ENCODE results near the gene RPS27. TPM values are rescaled to one million over a fixed set of nuclear protein-coding genes. Genes with fewer than 3 reads are reported as not detected.
"Not testable (repeated sequence)": the region's sequence is repeated elsewhere in the genome, so short reads cannot be mapped to it uniquely, and the experiment has no call there.

Gene RPS27
- total and polyA plus RNA-seq, 2 experiments from 2014 or later = 1,371 to 3,355 TPM

DNA sequence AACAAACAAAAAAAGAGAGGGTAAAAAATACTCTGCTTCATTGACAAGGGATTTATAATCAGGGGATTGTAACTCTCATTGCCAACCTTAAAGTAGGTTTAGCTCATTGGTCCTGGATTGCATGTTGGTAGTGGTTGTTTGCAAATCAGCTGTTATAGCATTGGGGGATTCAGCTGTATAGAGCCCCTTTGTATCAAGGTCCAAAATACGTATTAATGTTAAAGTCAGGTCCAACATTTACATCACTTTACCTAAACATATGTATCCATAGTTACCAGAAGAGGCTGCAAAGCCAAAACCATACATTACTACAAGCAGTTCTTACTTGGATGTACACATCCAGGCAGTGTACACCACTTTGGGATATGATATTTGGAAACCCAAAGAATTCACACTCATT, 29.4 kb downstream of the RPS27 start:
- H3K4me2 ChIP-seq = no peak overlapping the region
- Mint-ChIP-seq H3K4me3 (no peak overlapping the region), H3K27ac (no peak overlapping the region), H3K36me3 (ENCODE audit: low read depth) (no peaks in the 10 kb centered on the region), H3K9me3 (no peaks in the 10 kb centered on the region; the same call in 2 of the 3 replicates), H3K27me3 (ENCODE audit: insufficient read depth, low read depth, poor library complexity) (peaks cover 5% of the 10 kb centered on the region), H3K4me1 (no peaks in the 10 kb centered on the region)
- no peak overlapping the region for H3K4me3 ChIP-seq
- no peak for DNase-seq (ENCODE audit: low spot score)
- no peak for ATAC-seq
- H4K20me1 ChIP-seq (replicated peaks; ENCODE audit: insufficient read depth) = no peaks in the 10 kb centered on the region
- no peaks in the 10 kb centered on the region for H3F3A ChIP-seq (replicated peaks; ENCODE audit: low read depth)
- H3K27me3 ChIP-seq (ENCODE audit: insufficient read depth) = no peaks in the 10 kb centered on the region
- H2AFZ ChIP-seq = no peak overlapping the region
- TF ChIP-seq EZH2 (IDR thresholded peaks at IDR 0.05; ENCODE audit: low read depth, unreplicated experiment) (no peak), POLR2AphosphoS5 (IDR thresholded peaks at IDR 0.05; ENCODE audit: low read depth) (no peak), NANOG (IDR thresholded peaks at IDR 0.05; ENCODE audit: borderline replicate concordance) (no peak), ZNF114 (CRISPR knock-in tag; IDR thresholded peaks at IDR 0.05) (no peak), REST (IDR thresholded peaks at IDR 0.05; ENCODE audit: unreplicated experiment) (no peak), JUNB (IDR thresholded peaks at IDR 0.05; ENCODE audit: unreplicated experiment) (no peak), EZH2phosphoT487 (IDR thresholded peaks at IDR 0.05; ENCODE audit: unreplicated experiment) (no peak), STAT1 (IDR thresholded peaks at IDR 0.05; ENCODE audit: unreplicated experiment) (no peak), ZNF331 (CRISPR knock-in tag; IDR thresholded peaks at IDR 0.05; ENCODE audit: low read depth) (no peak)
- TF ChIP-seq, protein P1, sequence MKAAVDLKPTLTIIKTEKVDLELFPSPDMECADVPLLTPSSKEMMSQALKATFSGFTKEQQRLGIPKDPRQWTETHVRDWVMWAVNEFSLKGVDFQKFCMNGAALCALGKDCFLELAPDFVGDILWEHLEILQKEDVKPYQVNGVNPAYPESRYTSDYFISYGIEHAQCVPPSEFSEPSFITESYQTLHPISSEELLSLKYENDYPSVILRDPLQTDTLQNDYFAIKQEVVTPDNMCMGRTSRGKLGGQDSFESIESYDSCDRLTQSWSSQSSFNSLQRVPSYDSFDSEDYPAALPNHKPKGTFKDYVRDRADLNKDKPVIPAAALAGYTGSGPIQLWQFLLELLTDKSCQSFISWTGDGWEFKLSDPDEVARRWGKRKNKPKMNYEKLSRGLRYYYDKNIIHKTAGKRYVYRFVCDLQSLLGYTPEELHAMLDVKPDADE (IDR thresholded peaks at IDR 0.05) = no peak
- no peaks in the 10 kb centered on the region for H3K79me2 ChIP-seq (replicated peaks; ENCODE audit: insufficient read depth)
- H3K4me1 ChIP-seq (ENCODE audit: insufficient read depth) = no peaks in the 10 kb centered on the region
- H3K9me2 ChIP-seq (ENCODE audit: insufficient read depth) = no peaks in the 10 kb centered on the region
- H3K27ac ChIP-seq (ENCODE audit: low read depth) = no peak overlapping the region
- H3K36me3 ChIP-seq (ENCODE audit: insufficient read depth) = no peaks in the 10 kb centered on the region

GRCh38 chr1:154033697-154034096, 43.1 kb downstream of the RPS27 start:
- H3K27ac Mint-ChIP-seq, H3K4me3 Mint-ChIP-seq: not testable (repeated sequence)

More at GRCh38 chr1:154033697-154034096, 43.1 kb downstream of the RPS27 start:
- DNase-seq (ENCODE audit: low spot score); H3K36me3 Mint-ChIP-seq (ENCODE audit: low read depth); H3K9me3 Mint-ChIP-seq; H3K27me3 ChIP-seq (ENCODE audit: insufficient read depth); H3K4me2 ChIP-seq; H3K4me1 ChIP-seq (ENCODE audit: insufficient read depth); H3K9me2 ChIP-seq (ENCODE audit: insufficient read depth); H3F3A ChIP-seq (replicated peaks; ENCODE audit: low read depth); H3K4me3 ChIP-seq; H3K79me2 ChIP-seq (replicated peaks; ENCODE audit: insufficient read depth); ATAC-seq; H3K4me1 Mint-ChIP-seq; H4K20me1 ChIP-seq (replicated peaks; ENCODE audit: insufficient read depth); H2AFZ ChIP-seq; H3K27me3 Mint-ChIP-seq (ENCODE audit: insufficient read depth, low read depth, poor library complexity); H3K27ac ChIP-seq (ENCODE audit: low read depth); H3K36me3 ChIP-seq (ENCODE audit: insufficient read depth): not testable (repeated sequence)

Small RNAs within 50 kb of the gene (microRNA-seq; reads per million reads assigned to microRNA genes)
- not detected for gene MIR6737

Small RNAs within 50 kb of the gene (small RNA-seq; reads per million reads assigned to genes)
- gene MIR6737 (ENCODE audit: low replicate concordance) (0.07 reads per million), gene RNU6-179P (ENCODE audit: low replicate concordance) (not detected)

Other genes with a start within 250 kb of the RPS27 start
- gene SLC27A3, start 215.4 kb upstream of the RPS27 start, total RNA-seq (2014; rRNA removed; shearing (Covaris generic)) = 18.8 and 24.2 TPM in 2 replicates
- 26.3 and 27.1 TPM in 2 replicates for gene SLC27A3, start 215.4 kb upstream of the RPS27 start, polyA plus RNA-seq (2016; fragmentation: Nextera tagmentation; extraction: Ambion mirVana)
- 17.3 and 17.8 TPM in 2 replicates for gene GATAD2B, start 67.8 kb upstream of the RPS27 start, total RNA-seq (2014; rRNA removed; shearing (Covaris generic))
- gene GATAD2B, start 67.8 kb upstream of the RPS27 start, polyA plus RNA-seq (2016; fragmentation: Nextera tagmentation; extraction: Ambion mirVana) = 4.4 and 5.2 TPM in 2 replicates
- gene DENND4B, start 44.0 kb upstream of the RPS27 start, total RNA-seq (2014; rRNA removed; shearing (Covaris generic)) = 33.3 and 57.0 TPM in 2 replicates
- gene DENND4B, start 44.0 kb upstream of the RPS27 start, polyA plus RNA-seq (2016; fragmentation: Nextera tagmentation; extraction: Ambion mirVana) = 24.9 and 29.4 TPM in 2 replicates
- gene CRTC2, start 32.1 kb upstream of the RPS27 start, total RNA-seq (2014; rRNA removed; shearing (Covaris generic)) = 7.4 and 10.6 TPM in 2 replicates
- gene CRTC2, start 32.1 kb upstream of the RPS27 start, polyA plus RNA-seq (2016; fragmentation: Nextera tagmentation; extraction: Ambion mirVana) = 18.3 and 20.7 TPM in 2 replicates
- 218 and 220 TPM in 2 replicates for gene SLC39A1, start 27.2 kb upstream of the RPS27 start, total RNA-seq (2014; rRNA removed; shearing (Covaris generic))
- gene SLC39A1, start 27.2 kb upstream of the RPS27 start, polyA plus RNA-seq (2016; fragmentation: Nextera tagmentation; extraction: Ambion mirVana) = 87.3 and 91.3 TPM in 2 replicates
- 21.3 and 26.8 TPM in 2 replicates for gene CREB3L4, start 22.9 kb upstream of the RPS27 start, total RNA-seq (2014; rRNA removed; shearing (Covaris generic))
- 16.7 and 19.3 TPM in 2 replicates for gene CREB3L4, start 22.9 kb upstream of the RPS27 start, polyA plus RNA-seq (2016; fragmentation: Nextera tagmentation; extraction: Ambion mirVana)
- gene JTB, start 13.1 kb upstream of the RPS27 start, total RNA-seq (2014; rRNA removed; shearing (Covaris generic)) = 179 and 208 TPM in 2 replicates
- gene JTB, start 13.1 kb upstream of the RPS27 start, polyA plus RNA-seq (2016; fragmentation: Nextera tagmentation; extraction: Ambion mirVana) = 139 and 140 TPM in 2 replicates
- 38.0 and 38.6 TPM in 2 replicates for gene RAB13, start 4.4 kb upstream of the RPS27 start, total RNA-seq (2014; rRNA removed; shearing (Covaris generic))
- gene RAB13, start 4.4 kb upstream of the RPS27 start, polyA plus RNA-seq (2016; fragmentation: Nextera tagmentation; extraction: Ambion mirVana) = 171 and 177 TPM in 2 replicates
- not detected in 2 replicates for gene NUP210L, start 164.3 kb downstream of the RPS27 start, total RNA-seq (2014; rRNA removed; shearing (Covaris generic))
- gene NUP210L, start 164.3 kb downstream of the RPS27 start, polyA plus RNA-seq (2016; fragmentation: Nextera tagmentation; extraction: Ambion mirVana) = 0.10 and 0.19 TPM in 2 replicates
- 685 and 747 TPM in 2 replicates for gene TPM3, start 201.3 kb downstream of the RPS27 start, total RNA-seq (2014; rRNA removed; shearing (Covaris generic))
- gene TPM3, start 201.3 kb downstream of the RPS27 start, polyA plus RNA-seq (2016; fragmentation: Nextera tagmentation; extraction: Ambion mirVana) = 502 and 544 TPM in 2 replicates
- gene CFAP141, start 215.6 kb downstream of the RPS27 start, total RNA-seq (2014; rRNA removed; shearing (Covaris generic)) = not detected in 2 replicates
- not detected in 2 replicates for gene CFAP141, start 215.6 kb downstream of the RPS27 start, polyA plus RNA-seq (2016; fragmentation: Nextera tagmentation; extraction: Ambion mirVana)
- 157 and 164 TPM in 2 replicates for gene UBAP2L, start 230.2 kb downstream of the RPS27 start, total RNA-seq (2014; rRNA removed; shearing (Covaris generic))
- 94.9 and 98.5 TPM in 2 replicates for gene UBAP2L, start 230.2 kb downstream of the RPS27 start, polyA plus RNA-seq (2016; fragmentation: Nextera tagmentation; extraction: Ambion mirVana)